ENCODE results near the gene EI24.
A peak's percentile ranks its signal among the peaks of the same experiment; 100 is the strongest.

EI24 gene

DNA sequence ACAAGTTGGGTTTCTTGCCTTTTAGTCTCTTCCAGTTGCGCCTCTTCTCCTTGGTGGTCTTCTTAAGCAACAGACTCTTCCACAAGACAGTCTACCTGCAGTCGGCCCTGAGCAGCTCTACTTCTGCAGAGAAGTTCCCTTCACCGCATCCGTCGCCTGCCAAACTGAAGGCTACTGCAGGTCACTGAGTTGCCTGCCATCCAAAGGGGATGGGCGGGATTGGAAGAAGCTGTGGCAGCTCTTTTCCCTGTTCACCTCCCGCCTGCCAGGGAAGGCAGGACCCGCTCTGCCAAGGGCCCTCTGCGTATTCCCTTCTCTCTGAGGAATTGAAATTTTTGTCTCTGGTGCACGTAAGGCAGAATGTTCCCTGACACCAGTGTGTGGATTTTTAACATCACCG lies 14.2 kb downstream of the EI24 start:
- no peak for DNase-seq

DNA sequence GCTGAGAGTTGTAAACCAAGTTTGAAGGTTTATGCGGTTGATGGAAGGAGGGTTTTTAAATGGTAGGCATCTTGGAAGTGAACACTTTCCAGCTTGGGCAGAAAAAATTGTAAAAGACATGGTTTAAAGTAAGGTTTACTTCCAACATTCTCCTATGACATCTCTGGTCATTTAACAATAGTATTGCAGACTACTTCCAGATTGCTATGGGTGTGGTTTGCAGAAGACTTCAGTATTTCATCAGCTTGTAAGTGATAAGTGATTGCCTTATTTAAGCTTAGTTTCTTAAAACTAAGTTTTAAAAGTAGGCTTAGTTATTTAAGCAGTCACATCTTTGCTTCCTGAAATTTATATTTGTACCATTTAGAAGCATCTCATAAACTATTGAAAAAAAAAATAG lies 16.2 kb downstream of the EI24 start:
- DNase-seq: no peak

DNA sequence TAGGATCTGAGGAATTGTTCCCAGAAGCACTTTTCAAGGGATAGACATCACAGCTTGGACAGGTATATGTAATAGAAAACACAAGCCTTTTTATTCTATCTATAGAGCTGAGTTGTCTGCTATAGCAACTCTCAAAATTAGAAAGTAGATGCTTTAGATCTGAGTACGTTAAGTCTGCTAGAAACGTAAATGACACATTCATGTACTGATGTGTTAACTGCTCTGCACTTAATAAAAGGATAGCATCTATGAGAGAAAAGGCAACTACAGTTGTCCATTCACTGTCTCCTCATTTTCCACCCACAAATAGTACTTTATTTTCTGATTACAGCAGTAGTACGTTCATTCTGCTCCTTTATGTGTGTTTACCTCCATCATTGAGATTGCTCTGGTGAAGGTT lies 17.3 kb downstream of the EI24 start:
- no peak for DNase-seq

DNA sequence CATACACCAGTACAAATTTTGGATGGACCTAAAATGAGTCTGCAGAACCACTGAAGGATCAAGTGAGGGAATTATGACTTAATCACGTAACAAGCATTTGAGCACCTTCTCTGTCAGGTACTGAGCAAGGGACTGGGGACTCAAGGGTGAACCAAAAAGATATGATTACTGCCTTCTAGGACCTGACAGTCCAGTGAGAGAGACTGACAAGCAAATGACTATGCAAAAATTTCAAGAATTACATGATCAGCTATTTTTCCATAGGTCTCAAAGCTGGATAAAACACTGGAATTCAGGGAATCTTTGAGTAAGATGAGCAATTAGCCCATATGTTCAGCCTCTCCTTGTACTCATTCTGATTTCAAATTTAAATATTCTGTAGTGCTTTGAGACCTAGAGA lies 18.2 kb downstream of the EI24 start:
- no peak for DNase-seq

DNA sequence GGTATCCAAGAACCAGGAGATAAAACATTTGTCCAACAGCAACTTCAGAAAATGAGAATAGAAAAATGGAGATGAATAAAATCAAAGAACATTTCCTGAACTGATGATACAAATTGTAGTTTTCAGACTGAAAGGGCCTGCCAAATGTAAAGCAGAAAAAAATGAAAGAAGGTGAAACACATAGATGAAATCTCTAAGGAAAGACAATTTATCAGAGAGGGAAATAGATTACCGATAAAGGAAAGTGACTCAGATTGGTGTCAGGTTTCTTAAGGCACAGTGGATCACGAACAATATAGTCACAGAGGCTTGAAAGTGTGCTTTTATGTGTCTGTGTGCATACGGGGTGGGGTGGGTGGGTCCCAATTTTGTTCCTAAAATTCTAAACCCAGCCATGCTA lies 19.2 kb downstream of the EI24 start:
- DNase-seq: no peak

DNA sequence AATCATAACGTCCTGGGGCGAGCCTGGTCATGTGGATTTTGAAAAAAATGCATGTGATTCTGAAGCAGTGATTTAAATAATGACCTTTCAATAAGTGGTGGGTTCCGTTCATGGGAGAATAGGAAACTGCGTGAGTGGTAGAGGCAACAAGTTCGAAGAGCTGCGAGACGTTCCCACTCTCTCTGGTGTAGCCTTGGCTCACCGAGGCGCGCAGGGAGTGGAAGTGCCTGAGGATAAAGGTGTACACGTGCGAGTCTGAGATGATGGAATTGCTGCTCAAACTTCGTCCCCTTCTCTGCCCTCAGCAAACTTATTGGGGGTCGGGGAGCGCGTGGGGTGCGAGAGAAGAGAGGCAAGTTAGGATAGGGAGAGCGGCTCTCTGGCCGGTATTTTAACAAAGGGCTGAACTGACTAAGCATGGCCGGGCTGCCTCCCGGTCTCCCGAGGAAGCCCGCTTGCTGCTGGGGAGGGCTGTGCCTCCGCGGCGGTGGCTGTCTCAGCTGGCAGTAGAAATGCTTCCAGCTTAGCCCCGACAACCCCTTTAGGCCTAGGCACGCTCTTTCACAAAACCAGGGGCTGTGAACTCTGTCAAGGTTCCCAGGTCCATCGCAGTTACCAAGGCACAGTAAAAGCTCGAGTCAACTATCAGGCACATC lies 22.5 kb downstream of the EI24 start:
- DNase-seq: peak; percentile 37

DNA sequence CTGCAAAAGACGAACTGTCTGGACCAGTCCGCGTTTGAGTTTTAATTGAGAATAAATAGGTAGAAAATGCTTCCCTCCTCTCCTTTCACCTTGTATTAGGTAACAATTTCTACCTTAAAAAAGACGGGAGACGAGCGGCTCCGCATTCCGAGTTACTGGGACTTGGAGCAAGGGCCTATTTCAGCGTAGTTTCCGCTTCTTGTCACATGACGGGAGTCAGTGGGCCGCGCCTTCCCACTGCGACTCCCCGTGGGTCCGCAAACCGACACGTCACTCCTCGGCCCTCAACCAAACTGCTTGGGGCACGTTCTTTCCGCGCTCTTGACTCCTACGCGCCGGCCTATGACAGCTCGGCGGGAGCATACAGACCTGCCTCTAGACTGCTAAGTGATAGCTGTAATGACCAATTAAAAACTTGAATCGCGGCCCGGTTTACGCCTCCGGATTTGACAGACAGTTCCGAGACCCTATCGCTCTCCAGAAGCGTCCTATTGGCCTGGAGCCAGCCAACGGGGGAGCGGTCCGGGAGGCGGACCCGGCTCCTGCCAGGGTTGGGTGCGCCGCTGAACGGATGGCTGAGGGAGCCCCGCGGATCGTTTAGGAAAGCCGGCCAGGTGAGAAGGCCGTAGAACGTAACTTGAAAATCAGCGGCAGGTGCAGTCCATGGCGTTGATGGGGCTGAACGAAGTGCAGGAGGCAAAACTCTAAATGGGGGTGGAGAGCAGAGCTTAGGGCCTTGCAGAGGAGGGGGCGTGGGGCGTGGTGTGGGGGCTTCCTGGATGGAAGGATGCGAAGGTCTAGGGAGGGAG lies 23.2 kb downstream of the EI24 start, which contains the start of gene STT3A:
STT3A (plus strand) TSS at position 548 of the 809 bp plus-strand sequence. CDS start 3,064 bp downstream, outside the sequence.
- DNase-seq: peak; percentile 100

DNA sequence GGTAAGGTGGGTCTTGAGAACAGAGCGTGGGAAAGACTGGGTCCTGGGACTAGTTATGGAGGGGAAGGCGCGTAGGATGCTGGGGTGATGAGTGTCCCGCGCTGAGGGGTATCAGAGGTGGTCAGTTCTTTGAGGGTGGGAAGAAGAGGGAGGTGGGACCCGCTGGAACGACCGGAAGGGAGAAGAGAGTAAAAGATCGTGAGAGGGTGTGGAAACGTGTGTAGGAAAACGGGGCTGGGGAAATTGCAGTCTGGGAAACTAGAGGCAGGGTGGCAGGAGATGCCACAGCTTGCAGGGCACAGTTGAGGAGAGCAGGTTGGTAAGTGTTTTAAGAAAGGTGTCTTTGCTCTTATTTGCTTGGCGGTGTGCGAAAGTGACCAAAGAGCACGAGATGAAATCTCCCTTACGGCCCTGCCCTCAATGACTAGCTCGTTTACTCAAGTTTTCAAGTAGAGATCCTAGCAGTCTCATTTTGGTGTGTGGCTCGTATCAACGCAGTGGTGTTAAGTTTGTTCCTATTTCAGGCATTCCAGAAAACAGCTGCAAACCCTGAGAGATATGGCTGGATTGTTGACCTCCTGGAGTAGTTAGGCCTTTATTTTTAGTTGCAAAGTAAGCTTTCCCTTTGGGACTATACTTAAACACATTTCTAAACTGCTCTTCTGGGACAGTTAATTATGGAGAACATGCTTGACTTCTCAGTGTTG lies 24.0 kb downstream of the EI24 start:
- DNase-seq: peak; percentile 32

DNA sequence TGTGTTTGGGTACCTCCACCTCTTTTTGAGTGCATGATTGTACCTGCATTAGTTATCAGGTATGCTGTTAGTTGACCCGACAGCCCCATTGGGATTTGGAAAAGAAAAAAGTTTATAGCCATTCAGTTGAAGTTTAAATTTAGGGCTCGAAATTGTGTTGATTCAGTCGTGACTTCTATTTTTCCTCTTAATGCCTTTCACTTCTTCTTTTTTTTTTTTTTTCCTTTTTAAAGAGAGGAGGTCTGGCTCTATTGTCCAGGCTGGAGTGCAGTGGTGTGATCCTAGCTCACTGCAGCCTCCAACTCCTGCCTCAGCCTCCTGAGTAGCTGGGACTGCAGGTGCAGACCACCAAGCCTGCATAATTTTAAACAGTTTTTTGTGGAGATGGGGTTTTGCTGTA lies 25.7 kb downstream of the EI24 start:
- no peak for DNase-seq

DNA sequence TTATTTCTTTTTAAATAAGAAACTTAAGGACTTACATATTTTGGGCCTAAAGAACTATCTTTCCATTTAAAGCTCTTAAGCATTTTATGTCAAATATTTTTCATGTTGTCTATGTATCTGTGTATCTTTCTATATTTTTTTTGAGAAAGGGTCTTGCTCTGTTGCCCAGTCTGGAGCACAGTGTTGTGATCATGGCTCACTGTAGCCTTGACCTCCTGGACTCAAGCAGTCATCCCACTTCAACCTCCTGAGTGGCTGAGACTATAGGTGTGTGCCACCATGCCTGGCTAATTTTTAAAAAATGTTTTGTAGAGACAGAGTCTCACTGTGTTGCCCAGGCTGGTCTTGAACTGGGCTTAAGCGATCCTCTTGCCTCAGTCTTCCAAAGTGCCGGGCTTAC lies 31.4 kb downstream of the EI24 start:
- DNase-seq: no peak

DNA sequence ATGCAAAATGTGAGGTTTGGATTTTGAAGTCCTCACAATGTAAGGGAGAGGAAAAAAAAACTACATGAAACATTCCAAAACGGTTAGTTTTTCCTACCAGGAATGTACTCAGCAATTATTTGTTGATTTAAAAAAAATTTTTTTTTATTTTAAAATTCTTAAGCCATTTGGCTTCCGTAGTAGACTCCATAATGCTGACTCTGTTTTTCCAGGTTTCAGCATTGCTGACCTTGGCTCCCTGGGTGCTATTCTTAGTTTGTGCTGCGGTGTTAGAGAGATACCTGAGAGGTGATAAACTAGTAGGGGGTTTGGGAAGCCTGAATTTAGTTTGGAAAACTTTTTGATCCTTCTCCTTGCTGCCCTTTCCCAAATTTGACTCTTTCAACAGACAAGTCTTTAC lies 33.9 kb downstream of the EI24 start:
- peak; percentile 47 for DNase-seq

DNA sequence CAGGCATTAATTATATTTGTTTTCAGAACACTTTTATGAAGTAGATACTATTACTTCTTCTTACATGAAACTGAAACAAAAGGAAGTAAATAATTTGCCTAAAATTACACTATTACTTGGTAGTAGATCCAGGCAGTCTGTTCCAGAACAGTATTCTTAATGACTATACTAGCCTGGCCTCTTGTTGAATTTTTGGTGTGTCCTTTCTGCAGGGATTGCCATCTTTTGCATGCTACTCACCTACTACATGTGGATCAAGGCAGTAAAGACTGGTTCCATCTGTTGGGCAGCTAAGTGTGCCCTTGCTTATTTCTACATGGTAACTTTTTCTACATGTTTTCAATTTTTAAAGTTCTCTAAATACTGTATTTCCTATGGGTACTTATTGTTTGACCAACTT lies 36.1 kb downstream of the EI24 start:
- no peak for DNase-seq

DNA sequence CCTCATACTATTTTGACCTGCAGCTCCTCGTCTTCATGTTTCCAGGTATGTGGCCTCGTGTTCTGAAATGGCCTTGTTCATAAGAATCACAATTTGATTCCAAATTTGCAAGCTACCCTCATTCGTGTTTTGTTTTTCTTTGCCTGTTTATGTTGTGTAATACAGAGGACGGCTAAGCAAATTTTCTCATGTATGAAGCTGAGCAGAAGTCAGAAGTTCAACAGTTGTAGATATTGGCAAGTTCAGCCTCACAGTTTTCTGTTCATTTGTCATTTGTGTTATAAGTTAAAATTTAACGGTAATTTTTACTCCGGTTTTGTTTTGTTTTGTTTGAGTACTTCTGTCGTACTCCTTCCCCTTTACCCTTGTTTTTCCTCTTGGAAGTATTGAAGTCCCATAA lies 40.3 kb downstream of the EI24 start:
- no peak for DNase-seq

DNA sequence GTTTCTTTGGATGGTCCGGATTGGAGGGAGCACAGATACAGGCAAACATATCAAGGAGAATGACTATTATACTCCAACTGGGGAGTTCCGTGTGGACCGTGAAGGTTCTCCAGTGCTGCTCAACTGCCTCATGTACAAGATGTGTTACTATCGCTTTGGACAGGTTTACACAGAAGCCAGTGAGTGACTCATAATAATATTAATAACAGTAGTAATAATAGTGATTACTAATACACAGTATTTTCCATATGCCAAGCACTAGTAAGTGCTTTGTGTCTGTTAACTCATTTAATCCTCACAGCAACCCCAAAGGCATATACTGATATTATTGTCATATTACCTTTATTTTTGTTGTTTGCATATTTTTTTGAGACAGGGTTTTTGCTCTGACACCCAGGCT lies 49.1 kb downstream of the EI24 start:
- no peak for DNase-seq

DNA sequence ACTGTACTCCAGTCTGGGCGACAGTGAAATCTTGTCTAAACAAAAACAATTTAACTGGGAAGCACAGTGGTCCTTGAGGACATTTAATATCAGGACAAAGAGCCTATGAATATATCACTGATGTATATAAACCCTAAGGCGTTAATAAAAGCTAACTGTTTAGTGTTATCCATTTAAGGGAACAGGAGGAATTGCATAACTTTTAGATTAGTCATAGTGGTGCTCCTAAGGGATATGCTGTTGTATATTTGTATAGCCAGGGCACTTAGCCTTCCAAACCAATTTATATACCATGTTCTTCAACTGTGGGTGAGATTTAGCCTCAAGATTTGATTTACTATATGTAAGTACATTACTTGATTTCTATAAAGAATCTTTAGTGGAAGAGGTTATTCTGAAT lies 52.7 kb downstream of the EI24 start:
- peak; percentile 77 for DNase-seq

DNA sequence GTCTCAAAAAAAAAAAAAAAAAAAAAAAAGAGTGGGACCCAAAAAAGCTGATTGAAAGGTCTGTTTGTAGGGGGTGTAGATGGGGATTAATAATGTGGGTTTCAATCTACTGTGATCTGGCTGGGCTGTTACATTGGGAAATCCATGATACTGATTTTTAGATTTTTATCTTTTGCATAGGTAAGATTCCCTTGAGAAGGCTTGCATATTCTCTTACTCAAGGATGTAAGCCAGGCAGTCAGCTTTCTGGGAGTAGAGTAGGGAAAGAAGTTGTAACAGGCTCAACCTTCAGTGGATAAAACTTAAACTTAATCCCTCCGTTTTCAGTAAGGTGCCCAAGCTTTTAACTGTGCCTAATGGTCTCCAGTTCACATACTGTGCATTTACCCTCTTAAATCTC lies 53.8 kb downstream of the EI24 start:
- DNase-seq: no peak

DNA sequence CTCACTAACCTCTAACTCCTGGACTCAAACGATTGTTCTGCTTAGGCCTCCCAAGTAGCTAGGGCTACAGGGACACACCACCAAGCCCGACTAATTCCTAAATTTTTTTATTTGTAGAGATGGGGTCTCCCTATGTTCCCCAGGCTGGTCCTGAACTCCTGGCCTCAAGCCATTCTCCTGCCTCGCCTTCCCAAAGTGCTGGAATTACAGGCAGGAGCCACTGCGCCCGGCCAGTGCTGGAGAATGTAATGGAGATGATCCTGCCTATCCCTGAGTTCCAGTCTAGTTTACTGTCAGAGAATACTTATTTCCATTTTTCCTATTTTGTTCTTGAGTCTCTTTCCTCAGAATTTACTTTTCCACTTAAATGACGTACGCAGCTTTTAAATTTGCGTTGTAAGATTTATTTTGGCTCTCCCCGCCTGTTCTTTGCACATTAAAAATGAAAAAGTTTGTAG lies 55.5 kb downstream of the EI24 start, which contains the start of gene CHEK1:
CHEK1 (plus strand) TSS at position 408 of the 458 bp plus-strand sequence. CDS start 1,606 bp downstream, outside the sequence.
- DNase-seq: no peak

DNA sequence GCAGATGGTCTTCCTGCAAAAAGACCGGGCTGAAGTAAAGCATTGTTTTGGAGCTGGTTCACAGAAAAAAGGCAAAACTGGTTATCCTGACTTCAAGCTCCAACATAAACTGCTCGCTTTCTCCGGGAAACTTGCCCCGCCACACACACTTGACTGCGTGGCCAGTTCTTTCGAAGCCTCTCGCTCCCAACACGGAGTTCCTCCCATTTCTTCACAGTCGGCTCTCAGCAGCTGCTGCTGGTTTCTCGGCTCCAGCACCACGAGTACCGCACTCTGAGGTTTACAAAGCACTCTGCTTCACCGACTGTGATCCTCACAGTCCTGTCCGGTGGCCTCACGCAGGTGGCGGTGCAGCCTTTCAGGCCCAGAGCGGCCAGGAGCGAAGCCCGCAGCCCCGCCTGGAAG lies 56.0 kb downstream of the EI24 start:
- DNase-seq: no peak

DNA sequence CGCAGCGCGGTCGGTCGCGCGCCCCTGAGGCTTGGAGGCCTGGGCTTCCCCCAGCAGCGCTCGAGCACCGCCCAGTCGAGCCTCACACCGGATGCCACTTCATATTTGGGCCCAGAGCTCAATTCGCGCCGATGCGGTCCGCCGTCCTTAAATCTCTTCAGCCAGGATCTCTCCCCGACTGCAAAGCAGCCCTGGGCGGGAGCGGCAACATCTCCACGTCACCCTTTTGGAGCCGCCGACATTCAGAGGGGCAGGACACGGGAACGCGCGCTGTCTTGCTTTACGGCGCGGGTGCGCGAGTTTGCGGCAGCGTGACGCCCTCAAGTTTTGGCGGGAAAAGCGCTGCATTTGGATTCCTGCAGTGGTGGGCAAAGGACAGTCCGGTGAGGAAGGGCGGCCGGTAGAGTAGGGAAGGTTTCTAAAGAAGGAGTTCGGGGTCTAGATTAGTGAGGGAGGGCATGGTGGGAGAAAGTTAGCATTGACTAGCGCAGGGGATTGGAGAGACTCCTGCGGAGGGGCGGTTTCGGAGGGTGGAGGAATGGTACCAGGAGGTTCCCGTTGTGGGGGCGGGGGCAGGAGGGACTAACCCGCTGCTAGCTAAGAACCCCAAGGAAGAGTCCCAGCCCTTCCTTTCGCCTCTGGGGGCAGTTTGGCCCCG lies 56.5 kb downstream of the EI24 start:
- peak; percentile 96 for DNase-seq

DNA sequence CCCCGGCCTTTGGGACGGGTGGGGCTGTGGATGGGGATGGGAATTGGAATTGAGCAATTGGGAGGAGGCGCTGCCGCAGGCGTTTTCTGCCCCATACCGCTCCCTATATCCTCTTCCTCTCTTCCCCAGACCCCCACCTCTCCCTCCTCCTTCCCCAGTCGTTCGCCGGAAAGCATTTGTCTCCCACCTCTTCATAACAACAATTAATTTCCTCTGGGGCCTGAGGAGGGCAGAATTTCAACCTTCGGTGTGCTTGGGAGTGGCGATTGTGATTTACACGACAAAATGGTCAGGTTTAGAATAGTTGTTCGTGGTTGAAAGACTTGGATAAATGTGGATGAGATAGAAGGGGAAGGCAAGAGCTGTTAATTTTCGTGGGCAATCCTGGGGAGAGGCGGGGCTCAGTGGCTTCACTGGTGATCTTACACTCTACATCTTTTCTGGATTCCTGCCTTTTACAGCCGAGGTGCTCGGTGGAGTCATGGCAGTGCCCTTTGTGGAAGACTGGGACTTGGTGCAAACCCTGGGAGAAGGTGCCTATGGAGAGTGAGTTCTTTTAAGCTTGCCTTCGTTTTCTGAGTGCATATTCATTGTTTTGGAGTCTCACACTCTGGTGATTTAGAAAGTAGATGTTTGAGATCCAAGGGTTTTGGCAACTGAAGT lies 57.1 kb downstream of the EI24 start:
- peak; percentile 96 for DNase-seq

DNA sequence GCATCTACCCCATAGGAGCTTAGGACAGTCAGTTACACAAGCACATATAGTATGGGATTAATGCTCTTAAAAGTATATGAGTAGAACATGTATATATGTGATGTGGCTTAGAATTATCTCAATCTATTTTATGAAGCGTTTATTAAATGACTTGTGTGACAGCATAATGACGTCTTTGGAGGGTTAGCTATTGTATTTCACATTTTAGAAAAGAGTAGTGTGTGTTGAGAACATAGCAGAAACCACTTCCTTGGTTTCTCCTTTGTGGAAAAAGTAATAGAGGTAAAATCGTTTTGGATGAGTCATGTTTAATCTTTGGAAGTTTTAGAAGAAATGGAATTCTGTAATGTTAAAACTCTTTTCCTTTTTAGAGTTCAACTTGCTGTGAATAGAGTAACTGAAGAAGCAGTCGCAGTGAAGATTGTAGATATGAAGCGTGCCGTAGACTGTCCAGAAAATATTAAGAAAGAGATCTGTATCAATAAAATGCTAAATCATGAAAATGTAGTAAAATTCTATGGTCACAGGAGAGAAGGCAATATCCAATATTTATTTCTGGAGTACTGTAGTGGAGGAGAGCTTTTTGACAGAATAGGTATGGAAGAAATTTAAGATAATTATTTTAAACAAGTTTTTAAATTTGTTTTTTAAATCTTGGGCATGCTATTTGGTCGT lies 58.1 kb downstream of the EI24 start:
- DNase-seq: no peak
